CD4-positive, alpha-beta T cell (primary cell): ENCODE measurements around the gene MKI67. TPM values are rescaled to one million over a fixed set of nuclear protein-coding genes. Genes with fewer than 3 reads are reported as not detected.

Experiments
- ATAC-seq: fragments of 200-7000 bp; cut with Tn5 transposase; one replicate; pipeline ENCODE4 v1.10.0; 2022; ENCODE audit warnings: mild to moderate bottlenecking; ENCODE audit not compliant: poor library complexity
- CTCF ChIA-PET: fragments of 350-600 bp; sonication (Branson Sonifier 250); formaldehyde crosslinking; loops from one replicate; lab custom pipeline; 2021; ENCODE audit warnings: antibody characterized with exemption, inconsistent platforms; lab: Charles Lee
- POLR2A ChIA-PET: fragments of 350-600 bp; sonication (Branson Sonifier 250); formaldehyde crosslinking; loops from one replicate; lab custom pipeline; 2021; ENCODE audit warnings: antibody characterized with exemption, inconsistent platforms; lab: Charles Lee
- DNase-seq, 14 experiments: peaks; one replicate each; pipeline ENCODE4 v3.0.0-alpha.2; 2013 to 2020; ENCODE audit warnings: mixed read lengths in 2 of 14
- H3K27ac ChIP-seq, 2 donors: one replicate each; pipeline versions ENCODE4 v1.5.1 to v1.7.0; 2013; ENCODE audit warnings: low read length in 2 of 2, low read depth in 1 of 2, mild to moderate bottlenecking in 1 of 2
- H3K27me3 ChIP-seq, 2 experiments: 1 replicate in 1 of 2; 2 replicates in 1 of 2; pipeline versions ENCODE4 v1.6.1 to v1.7.0; 2013; ENCODE audit warnings: low read length in 2 of 2, control low read depth in 1 of 2, mild to moderate bottlenecking in 1 of 2, moderate library complexity in 1 of 2; ENCODE audit not compliant: insufficient read depth in 2 of 2, control insufficient read depth in 1 of 2
- H3K36me3 ChIP-seq: one replicate; pipeline ENCODE4 v1.6.1; 2013; ENCODE audit warnings: low read length, control low read depth; ENCODE audit not compliant: insufficient read depth
- H3K4me1 ChIP-seq: one replicate; pipeline ENCODE4 v1.6.1; 2013; ENCODE audit warnings: low read length, control low read depth; ENCODE audit not compliant: insufficient read depth
- H3K4me3 ChIP-seq: one replicate; pipeline ENCODE4 v1.5.1; 2013; ENCODE audit warnings: mild to moderate bottlenecking, low read length, moderate library complexity
- H3K9me3 ChIP-seq, 2 experiments: 1 replicate in 1 of 2; 2 replicates in 1 of 2; pipeline versions ENCODE4 v1.6.1 to v1.7.0; 2013; ENCODE audit warnings: low read length in 2 of 2, mild to moderate bottlenecking in 2 of 2, control low read depth in 1 of 2, moderate library complexity in 1 of 2; ENCODE audit not compliant: control insufficient read depth in 1 of 2, insufficient read depth in 1 of 2
- H3K27ac Mint-ChIP-seq: one replicate; pipeline ENCODE4 v1.8.0; 2020; ENCODE audit warnings: mixed read lengths
- H3K27me3 Mint-ChIP-seq: one replicate; pipeline ENCODE4 v1.8.0; 2021; ENCODE audit warnings: mixed read lengths
- H3K36me3 Mint-ChIP-seq: one replicate; pipeline ENCODE4 v1.8.0; 2021; ENCODE audit warnings: low read depth, mixed read lengths
- H3K4me1 Mint-ChIP-seq: one replicate; pipeline ENCODE4 v1.8.0; 2021; ENCODE audit warnings: low read depth, mixed read lengths
- H3K4me3 Mint-ChIP-seq: one replicate; pipeline ENCODE4 v1.8.0; 2020; ENCODE audit warnings: mild to moderate bottlenecking, mixed read lengths
- H3K9me3 Mint-ChIP-seq: one replicate; pipeline ENCODE4 v1.8.0; 2020; ENCODE audit warnings: mixed read lengths
- intact Hi-C, 2 experiments: fragments of 100-400 bp; cut with DNase I in 1 of 2; cut with micrococcal nuclease in 1 of 2; formaldehyde crosslinking; loops; one replicate each; pipeline versions ENCODE4 v1.15.1 to v1.9.0; 2023 to 2025; cut with DNase I, micrococcal nuclease
- total RNA-seq, 174 experiments: library from RNA in 2 of 174; stranded (reverse) in 2 of 174; gene quantifications; one replicate each; pipeline ENCODE4 v1.2.3 and lab custom pipeline; 2021 to 2026
- TF ChIP-seq, protein P1 (sequence below): fragments of 200-600 bp; IDR thresholded peaks from one replicate; pipeline ENCODE4 v1.8.0; 2022; ENCODE audit warnings: antibody characterized with exemption, mild to moderate bottlenecking

The MKI67 gene
- total RNA-seq, 2 experiments from 2014 or later: 0.92 to 1.2 TPM

DNA sequence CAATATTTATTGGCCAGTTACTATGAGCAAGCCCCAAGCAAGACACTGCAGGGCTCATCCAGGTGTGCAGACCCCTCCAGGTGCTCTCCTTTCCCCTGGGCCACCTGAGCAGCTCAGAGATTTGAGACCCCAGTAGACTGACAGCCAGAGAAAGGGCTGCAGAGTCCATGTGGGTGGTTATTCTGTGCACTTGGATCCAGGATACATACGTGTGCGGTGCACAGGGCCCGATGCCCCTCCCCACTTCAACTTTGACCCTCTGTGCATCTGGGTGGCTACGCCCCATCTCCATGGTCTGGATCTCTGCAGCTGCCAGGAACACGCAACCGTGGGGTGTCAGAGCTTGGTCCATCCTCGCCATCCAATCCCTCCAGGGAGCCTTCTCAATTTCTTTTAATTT, 72.9 kb downstream of the MKI67 start:
- Mint-ChIP-seq H3K4me1 (peaks cover 41% of the 10 kb centered on the region), H3K27me3 (no peaks in the 10 kb centered on the region), H3K9me3 (no peaks in the 10 kb centered on the region), H3K27ac (no peak overlapping the region), H3K36me3 (peaks cover 93% of the 10 kb centered on the region), H3K4me3 (no peak overlapping the region)
- TF ChIP-seq, protein P1, sequence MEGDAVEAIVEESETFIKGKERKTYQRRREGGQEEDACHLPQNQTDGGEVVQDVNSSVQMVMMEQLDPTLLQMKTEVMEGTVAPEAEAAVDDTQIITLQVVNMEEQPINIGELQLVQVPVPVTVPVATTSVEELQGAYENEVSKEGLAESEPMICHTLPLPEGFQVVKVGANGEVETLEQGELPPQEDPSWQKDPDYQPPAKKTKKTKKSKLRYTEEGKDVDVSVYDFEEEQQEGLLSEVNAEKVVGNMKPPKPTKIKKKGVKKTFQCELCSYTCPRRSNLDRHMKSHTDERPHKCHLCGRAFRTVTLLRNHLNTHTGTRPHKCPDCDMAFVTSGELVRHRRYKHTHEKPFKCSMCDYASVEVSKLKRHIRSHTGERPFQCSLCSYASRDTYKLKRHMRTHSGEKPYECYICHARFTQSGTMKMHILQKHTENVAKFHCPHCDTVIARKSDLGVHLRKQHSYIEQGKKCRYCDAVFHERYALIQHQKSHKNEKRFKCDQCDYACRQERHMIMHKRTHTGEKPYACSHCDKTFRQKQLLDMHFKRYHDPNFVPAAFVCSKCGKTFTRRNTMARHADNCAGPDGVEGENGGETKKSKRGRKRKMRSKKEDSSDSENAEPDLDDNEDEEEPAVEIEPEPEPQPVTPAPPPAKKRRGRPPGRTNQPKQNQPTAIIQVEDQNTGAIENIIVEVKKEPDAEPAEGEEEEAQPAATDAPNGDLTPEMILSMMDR: no peak
- H3K36me3 ChIP-seq: peaks cover 81% of the 10 kb centered on the region
- H3K27me3 ChIP-seq: no peaks in the 10 kb centered on the region
- peaks cover 0 to 5% of the 10 kb centered on the region in 2 experiments for H3K9me3 ChIP-seq
- H3K4me3 ChIP-seq: no peak overlapping the region
- CTCF ChIA-PET: interaction anchor here (3.5 kb wide), 1 partner anchor 9 kb away, joined by 13 read pairs; no protein-coding TSS in a partner anchor
- peaks cover 42% of the 10 kb centered on the region for H3K4me1 ChIP-seq
- H3K27ac ChIP-seq: no peak overlapping the region
- DNase-seq (no peak), ATAC-seq (no peak)
- POLR2A ChIA-PET: no interaction called here
- intact Hi-C loops: no loop called here

DNA sequence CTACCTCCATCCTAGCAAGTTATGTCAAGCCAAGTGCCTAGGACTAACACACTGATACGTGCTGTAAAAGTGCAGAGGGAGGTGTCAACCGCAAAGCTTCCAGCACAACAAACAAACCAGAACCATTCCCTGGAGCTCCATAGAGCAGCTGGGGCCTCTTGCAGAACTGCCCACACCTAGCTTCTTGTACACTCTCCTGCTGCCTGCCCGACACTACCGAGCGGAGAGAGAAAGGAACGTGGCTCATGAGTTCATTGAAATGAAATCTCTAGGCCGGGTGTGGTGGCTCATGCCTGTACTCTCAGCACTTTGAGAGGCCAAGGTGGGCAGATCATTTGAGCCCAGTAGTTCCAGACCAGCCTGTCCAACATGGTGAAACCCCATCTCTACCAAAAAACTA, 73.5 kb downstream of the MKI67 start:
- Mint-ChIP-seq H3K9me3 (no peaks in the 10 kb centered on the region), H3K27me3 (no peaks in the 10 kb centered on the region), H3K36me3 (peaks cover 93% of the 10 kb centered on the region), H3K4me1 (peaks cover 46% of the 10 kb centered on the region), H3K4me3 (no peak overlapping the region), H3K27ac (no peak overlapping the region)
- Histone ChIP-seq H3K9me3 (peaks cover 0 to 5% of the 10 kb centered on the region in 2 experiments), H3K27ac (no peak overlapping the region), H3K4me3 (no peak overlapping the region), H3K36me3 (peaks cover 76% of the 10 kb centered on the region), H3K4me1 (peaks cover 41% of the 10 kb centered on the region), H3K27me3 (no peaks in the 10 kb centered on the region)
- DNase-seq: no peak
- intact Hi-C loops: no loop called here
- no peak for ATAC-seq
- TF ChIP-seq, protein P1: no peak
- ChIA-PET POLR2A (no interaction called here), CTCF (interaction anchor here (3.5 kb wide), 1 partner anchor 10 kb away, joined by 13 read pairs; no protein-coding TSS in a partner anchor)

DNA sequence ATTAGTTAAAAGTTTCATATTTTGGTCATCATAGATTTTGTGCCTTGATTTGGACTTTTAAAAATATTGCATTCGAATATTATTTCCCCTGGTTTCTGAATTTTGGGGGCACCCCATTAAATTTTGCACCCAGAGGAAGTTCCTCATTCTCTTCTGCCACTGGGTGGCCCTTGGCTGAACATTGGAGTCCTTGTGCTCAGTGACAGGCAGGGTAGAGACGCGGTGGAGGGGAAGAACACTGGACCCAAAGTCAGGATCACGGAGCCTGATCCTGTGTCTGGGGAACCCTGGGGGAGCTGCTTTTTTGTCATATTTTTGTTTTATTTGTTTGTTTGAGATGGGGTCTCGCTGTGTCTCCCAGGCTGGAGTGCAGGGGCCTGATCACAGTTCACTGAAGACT, 74.7 kb downstream of the MKI67 start:
- intact Hi-C loops: no loop called here
- no peak overlapping the region for H3K27ac ChIP-seq
- peaks cover 87% of the 10 kb centered on the region for H3K36me3 Mint-ChIP-seq
- no peak overlapping the region for H3K4me3 Mint-ChIP-seq
- TF ChIP-seq, protein P1: no peak
- CTCF ChIA-PET: interaction anchor here (0.8 to 3.5 kb wide), 2 partner anchors 11 to 18 kb away, joined by 4 to 13 read pairs; no protein-coding TSS in a partner anchor
- peaks cover 51% of the 10 kb centered on the region for H3K4me1 ChIP-seq
- H3K9me3 Mint-ChIP-seq: no peaks in the 10 kb centered on the region
- H3K4me1 Mint-ChIP-seq: peaks cover 54% of the 10 kb centered on the region
- no peaks in the 10 kb centered on the region for H3K27me3 Mint-ChIP-seq
- no peaks in the 10 kb centered on the region for H3K27me3 ChIP-seq
- DNase-seq: no peak
- peaks cover 66% of the 10 kb centered on the region for H3K36me3 ChIP-seq
- H3K27ac Mint-ChIP-seq: no peak overlapping the region
- POLR2A ChIA-PET: interaction anchor here (0.6 kb wide), 1 partner anchor 87 kb away, joined by 3 read pairs; no protein-coding TSS in a partner anchor
- peaks cover 0 to 5% of the 10 kb centered on the region in 2 experiments for H3K9me3 ChIP-seq
- no peak for ATAC-seq
- H3K4me3 ChIP-seq: no peak overlapping the region
